Measurements from ENCODE around the gene SNTB2.

SNTB2 gene

DNA sequence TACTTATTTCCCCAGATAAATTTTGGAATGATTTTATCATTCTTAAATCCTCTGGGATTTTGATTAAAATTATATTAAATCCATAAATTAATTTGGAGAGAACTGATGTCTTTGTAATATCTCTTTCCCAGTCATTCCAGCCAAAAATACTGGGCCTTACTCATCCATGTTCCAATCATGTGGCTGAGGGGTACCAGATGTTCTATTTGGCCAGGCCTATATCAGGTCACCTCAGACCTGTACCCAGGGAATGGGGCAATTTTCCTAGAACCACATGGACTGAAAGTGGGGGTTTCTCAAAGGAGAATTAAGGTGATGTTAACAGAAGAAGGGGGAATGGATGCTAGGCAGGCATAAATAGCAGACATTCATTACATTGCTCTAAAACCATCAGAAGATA, 7.5 kb downstream of the SNTB2 start:
- TF ChIP-seq, protein P1, sequence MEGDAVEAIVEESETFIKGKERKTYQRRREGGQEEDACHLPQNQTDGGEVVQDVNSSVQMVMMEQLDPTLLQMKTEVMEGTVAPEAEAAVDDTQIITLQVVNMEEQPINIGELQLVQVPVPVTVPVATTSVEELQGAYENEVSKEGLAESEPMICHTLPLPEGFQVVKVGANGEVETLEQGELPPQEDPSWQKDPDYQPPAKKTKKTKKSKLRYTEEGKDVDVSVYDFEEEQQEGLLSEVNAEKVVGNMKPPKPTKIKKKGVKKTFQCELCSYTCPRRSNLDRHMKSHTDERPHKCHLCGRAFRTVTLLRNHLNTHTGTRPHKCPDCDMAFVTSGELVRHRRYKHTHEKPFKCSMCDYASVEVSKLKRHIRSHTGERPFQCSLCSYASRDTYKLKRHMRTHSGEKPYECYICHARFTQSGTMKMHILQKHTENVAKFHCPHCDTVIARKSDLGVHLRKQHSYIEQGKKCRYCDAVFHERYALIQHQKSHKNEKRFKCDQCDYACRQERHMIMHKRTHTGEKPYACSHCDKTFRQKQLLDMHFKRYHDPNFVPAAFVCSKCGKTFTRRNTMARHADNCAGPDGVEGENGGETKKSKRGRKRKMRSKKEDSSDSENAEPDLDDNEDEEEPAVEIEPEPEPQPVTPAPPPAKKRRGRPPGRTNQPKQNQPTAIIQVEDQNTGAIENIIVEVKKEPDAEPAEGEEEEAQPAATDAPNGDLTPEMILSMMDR (conservative IDR thresholded peaks at IDR 0.05), result no peak

DNA sequence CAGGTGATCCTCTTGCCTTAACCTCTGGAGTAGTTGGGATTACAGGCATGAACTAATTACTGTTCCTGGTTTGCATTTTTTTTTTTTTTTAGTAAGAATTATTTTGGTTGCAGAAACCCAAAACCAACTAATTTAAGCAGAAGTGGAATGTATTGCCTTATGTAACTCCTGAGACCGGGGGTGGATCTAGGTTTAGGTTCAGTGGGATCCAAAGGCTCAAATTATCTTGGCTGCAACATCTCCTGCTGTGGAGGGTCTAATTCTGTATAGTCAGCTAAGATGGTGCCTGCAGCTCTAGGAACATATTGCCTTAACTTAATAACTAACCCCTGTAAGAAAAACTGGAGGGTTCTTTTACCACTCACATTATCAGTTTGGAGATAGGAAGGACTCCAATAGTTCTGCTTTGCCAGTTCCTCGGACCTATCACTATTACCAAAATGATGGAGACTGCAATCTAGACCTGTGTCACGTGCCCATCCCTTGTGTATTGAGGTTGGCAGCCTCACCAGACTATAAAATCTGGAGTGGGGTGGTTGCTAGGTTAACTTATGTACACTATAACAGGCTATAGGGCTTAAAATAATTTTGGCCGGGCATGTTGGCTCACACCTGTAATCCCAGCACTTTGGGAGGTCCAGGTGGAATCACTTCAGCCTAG, 8.5 kb downstream of the SNTB2 start:
- TF ChIP-seq, protein P1 (conservative IDR thresholded peaks at IDR 0.05), result no peak
- no peak overlapping the region for H3K27ac ChIP-seq

More for the DNA sequence above, 7.5 kb downstream of the SNTB2 start:
- no peak overlapping the region; the same call in 1 of the 2 replicates for H3K27ac ChIP-seq

DNA sequence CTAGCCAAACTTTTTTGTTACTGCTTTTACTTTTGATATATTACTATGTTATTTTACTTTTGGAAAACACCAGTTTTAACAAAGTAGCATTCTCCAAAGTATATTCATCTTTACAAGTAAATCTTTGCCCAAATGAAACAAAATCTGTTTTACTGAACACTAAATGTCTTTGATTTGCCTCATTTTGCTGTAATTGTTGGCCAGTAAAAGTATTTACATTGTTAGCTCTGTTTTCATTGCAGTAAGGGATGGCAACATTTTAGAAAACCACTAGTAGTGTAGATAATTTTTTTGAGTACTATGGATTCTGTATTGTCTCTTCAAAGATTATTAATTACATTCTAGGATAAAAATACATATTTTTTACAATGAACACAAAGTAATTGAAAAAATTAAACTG, 10.6 kb downstream of the SNTB2 start:
- TF ChIP-seq, protein P1 (conservative IDR thresholded peaks at IDR 0.05), result no peak
- H3K27ac ChIP-seq, result no peak overlapping the region

DNA sequence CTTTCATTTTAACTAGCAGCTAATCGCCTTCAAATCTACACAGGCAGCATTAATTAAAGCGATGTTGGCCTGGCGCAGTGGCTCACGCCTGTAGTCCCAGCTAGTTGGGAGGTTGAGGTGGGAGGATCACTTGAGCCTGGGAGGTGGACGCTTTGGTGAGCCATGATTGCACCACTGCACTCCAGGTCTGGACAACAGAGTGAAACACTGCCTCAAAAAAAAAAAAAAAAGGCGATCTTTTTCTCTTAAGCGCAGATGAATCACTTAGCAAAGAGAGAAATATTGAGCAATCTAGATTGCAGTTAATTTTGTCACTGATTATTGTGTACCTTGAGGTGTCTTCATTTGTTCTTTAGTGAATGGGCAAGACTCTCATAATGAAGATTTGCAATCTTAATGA, 12.4 kb downstream of the SNTB2 start:
- TF ChIP-seq, protein P1 (conservative IDR thresholded peaks at IDR 0.05), result no peak
- peak overlapping the region; percentile 9 for H3K27ac ChIP-seq

DNA sequence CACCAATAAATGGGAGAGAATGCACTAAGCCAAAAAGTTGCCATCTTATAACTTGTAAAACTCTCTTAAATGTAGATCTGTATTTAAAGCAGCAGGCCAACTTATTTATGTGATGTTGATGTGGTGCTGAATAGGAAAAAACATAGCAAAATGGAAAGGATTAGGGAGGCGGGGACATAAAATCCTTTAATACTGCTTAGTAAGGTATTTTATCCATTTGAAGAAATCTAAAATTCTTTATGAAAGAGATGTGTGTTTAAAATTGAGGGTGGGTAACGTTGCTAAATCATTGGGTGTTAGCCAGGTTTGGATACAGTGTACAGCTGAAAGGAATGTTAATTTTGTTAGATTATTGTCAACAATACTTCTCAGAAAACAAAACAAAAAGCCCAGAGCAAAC, 14.3 kb downstream of the SNTB2 start:
- TF ChIP-seq, protein P1 (conservative IDR thresholded peaks at IDR 0.05), result no peak
- H3K27ac ChIP-seq, result no peak overlapping the region

DNA sequence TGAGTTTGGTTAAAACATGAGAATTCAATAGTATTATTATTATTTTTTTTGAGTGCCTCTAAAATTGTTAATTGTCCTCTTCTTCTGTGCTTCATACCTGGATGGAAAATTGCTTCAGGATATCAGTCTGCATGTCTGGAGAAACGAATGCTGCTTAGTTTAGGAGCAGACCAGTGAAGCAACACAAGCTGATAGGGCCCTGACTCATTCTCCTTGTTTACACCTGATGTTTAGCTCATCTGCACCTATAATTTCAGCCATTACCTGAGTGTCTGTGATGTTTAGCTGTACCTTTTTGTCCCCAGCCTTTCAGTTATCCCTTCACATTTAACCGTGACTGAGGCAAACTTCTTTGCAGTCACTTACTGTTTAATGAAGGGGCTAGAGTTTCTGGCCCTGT, 14.8 kb downstream of the SNTB2 start:
- TF ChIP-seq, protein P1 (conservative IDR thresholded peaks at IDR 0.05), result no peak
- no peak overlapping the region for H3K27ac ChIP-seq

DNA sequence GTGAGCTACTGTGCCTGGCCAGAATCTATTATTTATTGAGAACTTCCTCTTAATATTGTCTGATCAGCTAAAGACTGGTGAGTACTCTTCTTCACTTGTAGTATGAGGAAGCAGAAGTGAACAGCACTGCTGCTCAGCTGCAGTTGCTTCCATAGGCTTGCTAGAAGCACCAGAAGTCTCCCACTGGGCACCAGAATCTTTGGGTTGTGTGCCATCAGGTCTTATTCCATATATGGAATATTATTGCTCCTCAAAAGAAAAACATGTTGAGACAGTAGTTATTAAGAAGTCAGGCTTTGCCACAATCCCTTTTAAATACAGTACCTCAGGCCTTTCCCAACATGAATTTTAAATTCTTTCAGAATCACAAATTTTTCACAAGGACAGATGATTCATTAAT, 17.2 kb downstream of the SNTB2 start:
- H3K27ac ChIP-seq, result 0 out of 2 replicates have a peak overlapping the region, but pooled peaks have one; percentile 5
- TF ChIP-seq, protein P1 (conservative IDR thresholded peaks at IDR 0.05), result no peak
